ENCODE data around the gene TSPAN18. TPM values are rescaled to one million over a fixed set of nuclear protein-coding genes. Genes with fewer than 3 reads are reported as not detected.

TSPAN18 gene
- polyA plus RNA-seq, 1 of the 3 experiments (the other 2 are of a cell fraction): 0.72 TPM

DNA sequence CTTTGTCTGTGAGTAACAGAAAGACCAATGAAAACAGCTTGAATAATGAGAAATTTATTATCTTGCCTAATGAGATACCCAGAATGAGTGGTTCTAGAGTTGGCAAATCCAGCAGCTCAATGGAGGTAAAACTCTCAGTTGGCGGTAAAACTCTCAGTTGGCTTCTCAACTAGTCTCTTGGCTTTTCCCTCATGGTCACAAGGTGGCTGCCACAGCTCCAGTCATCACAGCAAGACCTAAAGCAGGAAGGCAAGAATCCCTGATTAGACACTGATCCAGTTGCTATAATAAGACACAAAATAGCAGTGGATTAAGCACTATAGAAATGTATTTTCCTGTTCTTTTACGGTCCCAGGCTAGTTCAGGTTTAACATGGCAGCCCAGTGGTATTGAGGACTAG, 37.5 kb upstream of the TSPAN18 start:
- Histone ChIP-seq H4K20me1 (ENCODE audit: insufficient read depth) (no peaks in the 10 kb centered on the region), H3K27me3 (ENCODE audit: insufficient read depth) (peaks cover 11% of the 10 kb centered on the region; the same call in 1 of the 2 replicates), H3K36me3 (replicated peaks in 1 of 2; ENCODE audit: control insufficient read depth in 1 of 2, insufficient read depth in 2 of 2, low read length in 1 of 2) (no peaks in the 10 kb centered on the region), H3K4me2 (no peak overlapping the region), H3K27ac (ENCODE audit: low read depth in 2 of 2, low read length in 1 of 2) (no peak overlapping the region), H2AFZ (ENCODE audit: low read depth) (no peak overlapping the region), H3F3A (replicated peaks; ENCODE audit: insufficient read depth) (no peaks in the 10 kb centered on the region), H3K9me2 (no peaks in the 10 kb centered on the region), H3K4me1 (ENCODE audit: control insufficient read depth in 1 of 2, insufficient read depth in 2 of 2, low read depth in 1 of 2, low read length in 1 of 2) (peaks cover 0 to 50% of the 10 kb centered on the region in 2 experiments; a peak in 2 of 4 replicates), H3K9me3 (no peaks in the 10 kb centered on the region), H3K79me2 (ENCODE audit: insufficient read depth) (no peaks in the 10 kb centered on the region), H3K9ac (no peak overlapping the region), H3K4me3 (ENCODE audit: low read depth in 2 of 2, low read length in 1 of 2) (no peak overlapping the region)
- 33% methylated on average over 2 of the region's 2 CpGs for WGBS (ENCODE audit: low lambda C conversion rate)
- no peak for DNase-seq
- POLR2A ChIA-PET: no interaction called here
- CTCF ChIA-PET: interaction anchor here (0.8 to 2.1 kb wide), 3 partner anchors 18 to 222 kb away, joined by 3 to 5 read pairs (median 3); no protein-coding TSS in a partner anchor
- TF ChIP-seq RAD21 (IDR thresholded peaks at IDR 0.05; ENCODE audit: low read length): no peak
- TF ChIP-seq GATA2 (CRISPR knock-in tag; IDR thresholded peaks at IDR 0.05): no peak
- no peak for TF ChIP-seq POLR2AphosphoS5 (IDR thresholded peaks at IDR 0.05; ENCODE audit: low read depth, low read length)
- TF ChIP-seq ELF1 (IDR thresholded peaks at IDR 0.05): no peak
- TF ChIP-seq MXI1 (IDR thresholded peaks at IDR 0.05; ENCODE audit: low read depth, low read length): no peak
- no peak for TF ChIP-seq SMC3 (IDR thresholded peaks at IDR 0.05; ENCODE audit: low read depth, low read length)

DNA sequence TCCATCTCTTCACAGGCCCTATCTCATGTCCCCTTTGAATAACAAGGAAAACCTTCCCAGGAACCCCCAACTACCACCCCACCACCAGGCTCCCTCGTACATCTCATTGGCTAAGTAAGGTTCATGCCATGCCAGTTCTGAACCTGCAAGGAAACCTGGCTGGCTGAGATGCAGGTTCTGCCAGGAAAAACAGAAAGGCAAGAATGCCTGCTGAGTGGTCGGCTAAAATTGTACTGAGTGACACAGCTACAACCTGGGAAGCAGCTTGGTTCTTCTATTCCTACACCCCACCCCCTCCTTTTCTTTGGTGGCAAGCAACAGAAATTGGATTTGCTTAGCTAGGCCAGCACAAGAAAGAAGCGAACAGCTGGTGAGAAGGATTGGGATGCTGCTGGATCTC, 36.1 kb upstream of the TSPAN18 start:
- Histone ChIP-seq H3K9me2 (no peaks in the 10 kb centered on the region), H3K27me3 (ENCODE audit: insufficient read depth) (peaks cover 11% of the 10 kb centered on the region; the same call in 1 of the 2 replicates), H3K4me1 (ENCODE audit: control insufficient read depth in 1 of 2, insufficient read depth in 2 of 2, low read depth in 1 of 2, low read length in 1 of 2) (peaks cover 0 to 56% of the 10 kb centered on the region in 2 experiments; a peak in 2 of 4 replicates), H3K9me3 (no peaks in the 10 kb centered on the region), H2AFZ (ENCODE audit: low read depth) (no peak overlapping the region), H4K20me1 (ENCODE audit: insufficient read depth) (no peaks in the 10 kb centered on the region), H3K36me3 (replicated peaks in 1 of 2; ENCODE audit: control insufficient read depth in 1 of 2, insufficient read depth in 2 of 2, low read length in 1 of 2) (no peaks in the 10 kb centered on the region), H3K27ac (ENCODE audit: low read depth in 2 of 2, low read length in 1 of 2) (no peak overlapping the region), H3K4me3 (ENCODE audit: low read depth in 2 of 2, low read length in 1 of 2) (no peak overlapping the region), H3K4me2 (no peak overlapping the region), H3K9ac (no peak overlapping the region), H3K79me2 (ENCODE audit: insufficient read depth) (no peaks in the 10 kb centered on the region), H3F3A (replicated peaks; ENCODE audit: insufficient read depth) (no peaks in the 10 kb centered on the region)
- WGBS (ENCODE audit: low lambda C conversion rate): 47% methylated on average over 3 of the region's 3 CpGs
- no peak for DNase-seq
- POLR2A ChIA-PET: no interaction called here
- CTCF ChIA-PET: interaction anchor here (1.4 kb wide), 1 partner anchor 39 kb away, joined by 3 read pairs; no protein-coding TSS in a partner anchor
- TF ChIP-seq, protein P1, sequence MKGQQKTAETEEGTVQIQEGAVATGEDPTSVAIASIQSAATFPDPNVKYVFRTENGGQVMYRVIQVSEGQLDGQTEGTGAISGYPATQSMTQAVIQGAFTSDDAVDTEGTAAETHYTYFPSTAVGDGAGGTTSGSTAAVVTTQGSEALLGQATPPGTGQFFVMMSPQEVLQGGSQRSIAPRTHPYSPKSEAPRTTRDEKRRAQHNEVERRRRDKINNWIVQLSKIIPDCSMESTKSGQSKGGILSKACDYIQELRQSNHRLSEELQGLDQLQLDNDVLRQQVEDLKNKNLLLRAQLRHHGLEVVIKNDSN (IDR thresholded peaks at IDR 0.05; ENCODE audit: borderline replicate concordance, low read depth): no peak
- TF ChIP-seq TEAD4 (IDR thresholded peaks at IDR 0.05; ENCODE audit: borderline replicate concordance, insufficient read depth) (no peak), TCF12 (IDR thresholded peaks at IDR 0.05) (no peak), CHD2 (IDR thresholded peaks at IDR 0.05; ENCODE audit: low read length, partially characterized antibody) (no peak), RCOR1 (IDR thresholded peaks at IDR 0.05; ENCODE audit: low read length) (no peak), FOXJ3 (CRISPR knock-in tag; IDR thresholded peaks at IDR 0.05) (no peak), TAF1 (IDR thresholded peaks at IDR 0.05; ENCODE audit: borderline replicate concordance, low read depth, low read length) (no peak), ELF1 (IDR thresholded peaks at IDR 0.05) (no peak), EP300 (IDR thresholded peaks at IDR 0.05; ENCODE audit: borderline replicate concordance in 1 of 2, low read depth in 1 of 2, low read length in 1 of 2) (no peak), EZH2phosphoT487 (IDR thresholded peaks at IDR 0.05; ENCODE audit: borderline replicate concordance, low read depth) (no peak), RAD21 (IDR thresholded peaks at IDR 0.05; ENCODE audit: low read length) (no peak)
- TF ChIP-seq, protein P2, sequence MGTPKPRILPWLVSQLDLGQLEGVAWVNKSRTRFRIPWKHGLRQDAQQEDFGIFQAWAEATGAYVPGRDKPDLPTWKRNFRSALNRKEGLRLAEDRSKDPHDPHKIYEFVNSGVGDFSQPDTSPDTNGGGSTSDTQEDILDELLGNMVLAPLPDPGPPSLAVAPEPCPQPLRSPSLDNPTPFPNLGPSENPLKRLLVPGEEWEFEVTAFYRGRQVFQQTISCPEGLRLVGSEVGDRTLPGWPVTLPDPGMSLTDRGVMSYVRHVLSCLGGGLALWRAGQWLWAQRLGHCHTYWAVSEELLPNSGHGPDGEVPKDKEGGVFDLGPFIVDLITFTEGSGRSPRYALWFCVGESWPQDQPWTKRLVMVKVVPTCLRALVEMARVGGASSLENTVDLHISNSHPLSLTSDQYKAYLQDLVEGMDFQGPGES (IDR thresholded peaks at IDR 0.05; ENCODE audit: low read depth, low read length): no peak
- TF ChIP-seq, protein P3, sequence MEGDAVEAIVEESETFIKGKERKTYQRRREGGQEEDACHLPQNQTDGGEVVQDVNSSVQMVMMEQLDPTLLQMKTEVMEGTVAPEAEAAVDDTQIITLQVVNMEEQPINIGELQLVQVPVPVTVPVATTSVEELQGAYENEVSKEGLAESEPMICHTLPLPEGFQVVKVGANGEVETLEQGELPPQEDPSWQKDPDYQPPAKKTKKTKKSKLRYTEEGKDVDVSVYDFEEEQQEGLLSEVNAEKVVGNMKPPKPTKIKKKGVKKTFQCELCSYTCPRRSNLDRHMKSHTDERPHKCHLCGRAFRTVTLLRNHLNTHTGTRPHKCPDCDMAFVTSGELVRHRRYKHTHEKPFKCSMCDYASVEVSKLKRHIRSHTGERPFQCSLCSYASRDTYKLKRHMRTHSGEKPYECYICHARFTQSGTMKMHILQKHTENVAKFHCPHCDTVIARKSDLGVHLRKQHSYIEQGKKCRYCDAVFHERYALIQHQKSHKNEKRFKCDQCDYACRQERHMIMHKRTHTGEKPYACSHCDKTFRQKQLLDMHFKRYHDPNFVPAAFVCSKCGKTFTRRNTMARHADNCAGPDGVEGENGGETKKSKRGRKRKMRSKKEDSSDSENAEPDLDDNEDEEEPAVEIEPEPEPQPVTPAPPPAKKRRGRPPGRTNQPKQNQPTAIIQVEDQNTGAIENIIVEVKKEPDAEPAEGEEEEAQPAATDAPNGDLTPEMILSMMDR (IDR thresholded peaks at IDR 0.05): no peak
- TF ChIP-seq, protein P4, sequence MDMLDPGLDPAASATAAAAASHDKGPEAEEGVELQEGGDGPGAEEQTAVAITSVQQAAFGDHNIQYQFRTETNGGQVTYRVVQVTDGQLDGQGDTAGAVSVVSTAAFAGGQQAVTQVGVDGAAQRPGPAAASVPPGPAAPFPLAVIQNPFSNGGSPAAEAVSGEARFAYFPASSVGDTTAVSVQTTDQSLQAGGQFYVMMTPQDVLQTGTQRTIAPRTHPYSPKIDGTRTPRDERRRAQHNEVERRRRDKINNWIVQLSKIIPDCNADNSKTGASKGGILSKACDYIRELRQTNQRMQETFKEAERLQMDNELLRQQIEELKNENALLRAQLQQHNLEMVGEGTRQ (IDR thresholded peaks at IDR 0.05; ENCODE audit: borderline replicate concordance, low read depth, low read length): no peak
